IMR-90 (cell line): ENCODE results near the gene ATP10A. TPM values are rescaled to one million over a fixed set of nuclear protein-coding genes. Genes with fewer than 3 reads are reported as not detected.

Experiments used
- ATAC-seq: fragments of 200-7000 bp; cut with Tn5 transposase; 2 replicates; pipeline ENCODE4 v1.9.1; 2020; ENCODE audit warnings: low read depth, mild to moderate bottlenecking, moderate library complexity
- BruUV-seq: library from RNA; stranded (reverse); fragments of 400-500 nt; replicated peaks from 2 replicates; lab custom pipeline; 2021; lab: Mats Ljungman, UMichigan
- CTCF ChIA-PET: fragments of 300-600 bp; formaldehyde crosslinking; extraction: SDS; loops from one replicate; lab custom pipeline; 2021; ENCODE audit warnings: antibody characterized with exemption; lab: Yijun Ruan, JAX
- POLR2A ChIA-PET: fragments of 300-600 bp; sonication (Branson Sonifier 250); formaldehyde crosslinking; loops from one replicate; lab custom pipeline; 2022; ENCODE audit warnings: antibody characterized with exemption; ENCODE audit not compliant: unreplicated experiment; lab: Charles Lee
- DNase-seq: peaks from one replicate; pipeline ENCODE4 v3.0.0; 2013
- H2AFZ ChIP-seq: replicated peaks from 2 replicates; pipeline ENCODE3; 2013; ENCODE audit warnings: low read length, mild to moderate bottlenecking; ENCODE audit not compliant: poor library complexity
- H2AK5ac ChIP-seq: 2 replicates; pipeline ENCODE4 v1.6.1; 2013; ENCODE audit warnings: low read depth, low read length, inconsistent platforms
- H2AK9ac ChIP-seq: replicated peaks from 2 replicates; pipeline ENCODE3; 2013; ENCODE audit warnings: mild to moderate bottlenecking, low read depth, low read length, moderate library complexity; ENCODE audit not compliant: poor library complexity
- H2BK120ac ChIP-seq: 2 replicates; pipeline ENCODE4 v1.6.1; 2013; ENCODE audit warnings: low read depth, low read length, inconsistent platforms
- H2BK15ac ChIP-seq: 3 replicates; pipeline ENCODE4 v1.6.1; 2013; ENCODE audit warnings: low read depth, low read length, inconsistent platforms
- H2BK20ac ChIP-seq: 2 replicates; pipeline ENCODE4 v1.6.1; 2013; ENCODE audit warnings: low read depth, mild to moderate bottlenecking, inconsistent platforms, low read length, moderate library complexity
- H2BK5ac ChIP-seq: 2 replicates; pipeline ENCODE4 v1.6.1; 2013; ENCODE audit warnings: mild to moderate bottlenecking, low read depth, low read length, inconsistent platforms; ENCODE audit not compliant: poor library complexity, severe bottlenecking
- H3K14ac ChIP-seq: replicated peaks from 2 replicates; pipeline ENCODE4 v1.6.1; 2013; ENCODE audit warnings: low read depth, low read length, inconsistent platforms
- H3K18ac ChIP-seq: 2 replicates; pipeline ENCODE4 v1.6.1; 2013; ENCODE audit warnings: low read depth, low read length, control low read depth
- H3K23ac ChIP-seq: 2 replicates; pipeline ENCODE4 v1.6.1; 2013; ENCODE audit warnings: low read depth, low read length, inconsistent platforms
- H3K27ac ChIP-seq: 2 replicates; pipeline ENCODE4 v1.5.1; 2013; ENCODE audit warnings: mild to moderate bottlenecking, control low read depth, low read length; ENCODE audit not compliant: insufficient read depth
- H3K27me3 ChIP-seq: 2 replicates; pipeline ENCODE4 v1.6.1; 2013; ENCODE audit warnings: low read length; ENCODE audit not compliant: control insufficient read depth, insufficient read depth
- H3K36me3 ChIP-seq: 2 replicates; pipeline ENCODE4 v1.6.1; 2013; ENCODE audit warnings: low read length, mixed read lengths; ENCODE audit not compliant: control insufficient read depth, insufficient read depth
- H3K4ac ChIP-seq: 2 replicates; pipeline ENCODE4 v1.6.1; 2013; ENCODE audit warnings: low read depth, low read length, inconsistent platforms
- H3K4me1 ChIP-seq: 2 replicates; pipeline ENCODE4 v1.6.1; 2013; ENCODE audit warnings: low read length, mixed read lengths; ENCODE audit not compliant: control insufficient read depth, insufficient read depth
- H3K4me2 ChIP-seq: 2 replicates; pipeline ENCODE4 v1.6.1; 2013; ENCODE audit warnings: low read depth, mild to moderate bottlenecking, control low read depth, low read length, moderate library complexity
- H3K4me3 ChIP-seq: 2 replicates; pipeline ENCODE4 v1.5.1; 2013; ENCODE audit warnings: low read depth, mild to moderate bottlenecking, control low read depth, low read length, moderate library complexity; ENCODE audit not compliant: insufficient read depth
- H3K56ac ChIP-seq: 2 replicates; pipeline ENCODE4 v1.6.1; 2013; ENCODE audit warnings: low read length, inconsistent platforms; ENCODE audit not compliant: insufficient read depth; ENCODE audit errors: extremely low read depth
- H3K79me1 ChIP-seq, 2 experiments: 2 replicates each; pipeline ENCODE4 v1.6.1; 2013; ENCODE audit warnings: low read length in 2 of 2, inconsistent platforms in 1 of 2, low read depth in 1 of 2
- H3K9ac ChIP-seq: 2 replicates; pipeline ENCODE4 v1.6.1; 2013; ENCODE audit warnings: low read depth, low read length, control low read depth
- H3K9me1 ChIP-seq: 2 replicates; pipeline ENCODE4 v1.6.1; 2013; ENCODE audit warnings: low read length, inconsistent platforms; ENCODE audit not compliant: insufficient read depth
- H3K9me3 ChIP-seq: 2 replicates; pipeline ENCODE4 v1.6.1; 2013; ENCODE audit warnings: low read length; ENCODE audit not compliant: control insufficient read depth, insufficient read depth
- H4K20me1 ChIP-seq: 2 replicates; pipeline ENCODE4 v1.6.1; 2013; ENCODE audit warnings: low read length, inconsistent platforms; ENCODE audit not compliant: insufficient read depth
- H4K5ac ChIP-seq: 2 replicates; pipeline ENCODE4 v1.6.1; 2013; ENCODE audit warnings: mild to moderate bottlenecking, low read depth, low read length, control low read depth
- H4K8ac ChIP-seq, 2 experiments: 2 replicates each; pipeline ENCODE4 v1.6.1; 2013; ENCODE audit warnings: low read depth in 2 of 2, low read length in 2 of 2, control low read depth in 1 of 2, inconsistent platforms in 1 of 2
- H4K91ac ChIP-seq: 2 replicates; pipeline ENCODE4 v1.6.1; 2013; ENCODE audit warnings: low read depth, low read length, inconsistent platforms; ENCODE audit not compliant: insufficient read depth
- MXI1 ChIP-seq: IDR thresholded peaks from 2 replicates; pipeline ENCODE4 v1.6.1; 2012; ENCODE audit warnings: low read depth, mild to moderate bottlenecking, low read length, moderate library complexity, borderline replicate concordance
- WGBS, 2 experiments: methylation state at CpG; one replicate each; pipeline versions ENCODE4 v1.1.5 to v1.1.7; 2013; ENCODE audit warnings: missing lambda C conversion rate in 2 of 2; ENCODE audit not compliant: insufficient read length in 1 of 2; ENCODE audit errors: extremely low coverage in 2 of 2; 5-methylcytosine and 5-hydroxymethylcytosine counted together
- dilution Hi-C: fragments of 300-500 bp; cut with HindIII; formaldehyde crosslinking; loops from one replicate; pipeline ENCODE4 v1.14.3; 2018; ENCODE audit warnings: low sequenced_read_pairs; ENCODE audit not compliant: unreplicated experiment
- in situ Hi-C: fragments of 300-500 bp; cut with MboI; formaldehyde crosslinking; loops from 3 replicates; pipeline ENCODE4 v1.14.3; 2019; ENCODE audit warnings: low sequenced_read_pairs, inconsistent platforms, mixed read lengths
- intact Hi-C: fragments of 100-400 bp; cut with micrococcal nuclease; formaldehyde crosslinking; loops from 2 replicates; pipeline ENCODE4 v1.10.0; 2022
- polyA plus RNA-seq, 3 experiments: library from polyadenylated mRNA; depleted of rRNA; stranded (reverse); fragments of >200 nt; gene quantifications; 2 replicates each; pipeline ENCODE4 v1.2.3, GENCODE V29; 2012; ENCODE audit warnings: low replicate concordance in 1 of 3
- total RNA-seq: library from RNA; depleted of rRNA; stranded (reverse); fragments of >200 nt; gene quantifications from 2 replicates; pipeline ENCODE4 v1.2.3, GENCODE V29; 2012

ATP10A gene
- total and polyA plus RNA-seq, 2 of the 4 experiments (the other 2 are of a cell fraction): 13.8 to 16.0 TPM

DNA sequence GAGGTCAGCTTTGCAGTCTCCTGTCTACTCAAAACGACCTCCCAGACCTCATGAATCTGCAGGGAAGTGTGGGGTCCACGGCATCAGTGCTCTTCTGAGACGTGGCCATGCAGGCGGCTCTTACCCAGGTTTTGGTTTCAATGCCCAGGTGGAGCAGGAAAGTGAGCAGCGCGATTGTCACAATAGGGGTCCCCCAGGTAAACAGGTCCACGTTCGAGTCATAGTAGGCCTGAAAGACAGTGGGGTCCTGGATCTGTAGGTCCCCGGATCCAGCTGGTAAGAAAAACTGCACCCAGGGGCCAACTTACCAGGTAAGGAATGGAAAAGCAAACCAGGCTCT, 182.5 kb downstream of the ATP10A start:
- Histone ChIP-seq H3K27me3 (no peaks in the 10 kb centered on the region), H3K18ac (no peak overlapping the region), H3K14ac (no peak overlapping the region), H3K4ac (no peak overlapping the region), H4K5ac (no peak overlapping the region), H3K27ac (no peak overlapping the region), H3K9me3 (no peaks in the 10 kb centered on the region), H2AK9ac (peak overlapping the region; percentile 13), H2AK5ac (no peak overlapping the region), H4K20me1 (no peaks in the 10 kb centered on the region), H3K4me3 (no peak overlapping the region), H2BK120ac (no peak overlapping the region), H3K9ac (no peak overlapping the region), H4K91ac (no peak overlapping the region), H3K4me2 (no peak overlapping the region), H2BK20ac (no peak overlapping the region), H4K8ac (no peak overlapping the region), H2AFZ (no peak overlapping the region), H2BK15ac (no peak overlapping the region), H3K36me3 (peaks cover 16% of the 10 kb centered on the region; the same call in 1 of the 2 replicates), H3K56ac (no peak overlapping the region), H3K79me1 (0 out of 4 replicates have a peak, but pooled peaks cover 0 to 5% of the 10 kb centered on the region in 2 experiments), H3K23ac (no peak overlapping the region), H2BK5ac (no peak overlapping the region), H3K9me1 (peaks cover 11% of the 10 kb centered on the region; the same call in 1 of the 2 replicates), H3K4me1 (peaks cover 3% of the 10 kb centered on the region)
- no peak for TF ChIP-seq MXI1
- POLR2A ChIA-PET: no interaction called here
- BruUV-seq: no TSS peak
- in situ Hi-C loops: no loop called here
- ATAC-seq (no peak), DNase-seq (no peak)
- CTCF ChIA-PET: no interaction called here
- dilution Hi-C loops: no loop called here
- WGBS, 2 experiments: 89% methylated on average over 6 of the region's 9 CpGs; no CpG with 5 or more reads in 1 of the 2 experiments
- intact Hi-C loops: no loop called here
